H1 (cell line): ENCODE data around the gene AGBL1. TPM values are rescaled to one million over a fixed set of nuclear protein-coding genes. Genes with fewer than 3 reads are reported as not detected.

ENCODE experiments used
- CTCF ChIA-PET: fragments of 300-600 bp; sonication (Branson Sonifier 250); formaldehyde crosslinking; loops from one replicate; lab custom pipeline; 2021; ENCODE audit not compliant: partially characterized antibody; lab: Charles Lee
- POLR2A ChIA-PET: fragments of 300-600 bp; sonication (Branson Sonifier 250); formaldehyde crosslinking; loops from one replicate; lab custom pipeline; 2021; ENCODE audit warnings: inconsistent platforms; ENCODE audit not compliant: partially characterized antibody; lab: Charles Lee
- DNase-seq, 2 experiments: peaks; one replicate each; pipeline versions ENCODE4 v3.0.0 to v3.0.0-alpha.2; 2010 to 2022; ENCODE audit warnings: low spot score in 2 of 2, low read depth in 1 of 2, mixed read lengths in 1 of 2
- FAIRE-seq: peaks from 2 replicates; lab custom pipeline; 2011; peaks lifted over from hg19 to GRCh38; lab: Jason Lieb, UNC
- H2AFZ ChIP-seq: 2 replicates; pipeline ENCODE4 v1.8.1; 2012; ENCODE audit warnings: low read length, inconsistent platforms
- H2AK5ac ChIP-seq: 2 replicates; pipeline ENCODE4 v1.6.1; 2013; ENCODE audit warnings: low read depth, low read length
- H2BK120ac ChIP-seq: replicated peaks from 2 replicates; pipeline ENCODE3; 2013; ENCODE audit warnings: low read depth, low read length, inconsistent platforms
- H2BK12ac ChIP-seq: 2 replicates; pipeline ENCODE4 v1.6.1; 2013; ENCODE audit warnings: low read depth, low read length
- H2BK15ac ChIP-seq: 2 replicates; pipeline ENCODE4 v1.6.1; 2013; ENCODE audit warnings: low read length
- H2BK20ac ChIP-seq: 2 replicates; pipeline ENCODE4 v1.6.1; 2013; ENCODE audit warnings: low read length
- H2BK5ac ChIP-seq: 2 replicates; pipeline ENCODE4 v1.6.1; 2013; ENCODE audit warnings: low read depth, low read length
- H3K14ac ChIP-seq: 2 replicates; pipeline ENCODE4 v1.6.1; 2013; ENCODE audit warnings: inconsistent platforms; ENCODE audit not compliant: insufficient read length
- H3K18ac ChIP-seq: 2 replicates; pipeline ENCODE4 v1.6.1; 2013; ENCODE audit warnings: low read length; ENCODE audit errors: extremely low read depth
- H3K23ac ChIP-seq: 2 replicates; pipeline ENCODE4 v1.6.1; 2013; ENCODE audit warnings: inconsistent platforms; ENCODE audit not compliant: insufficient read length
- H3K23me2 ChIP-seq: 2 replicates; pipeline ENCODE4 v1.6.1; 2013; ENCODE audit warnings: low read depth, low read length
- H3K27ac ChIP-seq: 2 replicates; pipeline ENCODE4 v1.6.1; 2011; ENCODE audit warnings: low read depth, low read length, inconsistent platforms
- H3K27me3 ChIP-seq, 4 experiments: replicated peaks in 1 of 4; 1 replicate in 1 of 4; 2 replicates in 3 of 4; pipeline versions ENCODE4 v1.6.1 to v1.8.1; 2011 to 2013; ENCODE audit warnings: low read length in 3 of 4, mild to moderate bottlenecking in 3 of 4, inconsistent platforms in 2 of 4, mixed read lengths in 2 of 4, moderate library complexity in 1 of 4; ENCODE audit not compliant: control insufficient read depth in 3 of 4, insufficient read depth in 3 of 4; ENCODE audit errors: extremely low read depth in 1 of 4
- H3K36me3 ChIP-seq, 4 experiments: 2 replicates each; pipeline versions ENCODE4 v1.6.1 to v1.8.1; 2011 to 2013; ENCODE audit warnings: mild to moderate bottlenecking in 4 of 4, low read length in 3 of 4, moderate library complexity in 2 of 4, control low read depth in 1 of 4, inconsistent platforms in 1 of 4; ENCODE audit not compliant: insufficient read depth in 4 of 4, control insufficient read depth in 2 of 4
- H3K4ac ChIP-seq: replicated peaks from 2 replicates; pipeline ENCODE3; 2013; ENCODE audit warnings: low read length, low read depth, mixed read lengths, inconsistent platforms; ENCODE audit not compliant: insufficient read length
- H3K4me1 ChIP-seq, 4 experiments: replicated peaks in 1 of 4; 1 replicate in 1 of 4; 2 replicates in 3 of 4; pipeline versions ENCODE4 v1.6.1 to v1.8.1; 2011 to 2013; ENCODE audit warnings: low read length in 3 of 4, inconsistent platforms in 2 of 4, mixed read lengths in 1 of 4; ENCODE audit not compliant: insufficient read depth in 4 of 4, control insufficient read depth in 3 of 4
- H3K4me2 ChIP-seq, 2 experiments: 2 replicates each; pipeline versions ENCODE4 v1.6.1 to v1.8.1; 2011 to 2013; ENCODE audit warnings: low read depth in 2 of 2, low read length in 2 of 2, control low read depth in 1 of 2, inconsistent platforms in 1 of 2, mild to moderate bottlenecking in 1 of 2; ENCODE audit not compliant: insufficient read depth in 1 of 2
- H3K4me3 ChIP-seq, 4 experiments: fragments of 200-600, 300-600 bp in 1 of 4; sonication (generic), shearing (Covaris generic), sonication (Bioruptor Twin) in 1 of 4; 2 replicates each; pipeline versions ENCODE4 v1.5.1 to v1.8.1; 2011 to 2016; ENCODE audit warnings: low read length in 4 of 4, low read depth in 3 of 4, control low read depth in 2 of 4, inconsistent platforms in 2 of 4, mild to moderate bottlenecking in 2 of 4, mixed read lengths in 1 of 4, moderate library complexity in 1 of 4; ENCODE audit not compliant: insufficient read depth in 2 of 4; ENCODE audit errors: extremely low read depth in 1 of 4
- H3K56ac ChIP-seq: replicated peaks from 2 replicates; pipeline ENCODE3; 2013; ENCODE audit warnings: low read depth, mild to moderate bottlenecking, mixed read lengths, low read length, inconsistent platforms; ENCODE audit not compliant: insufficient read length
- H3K79me1 ChIP-seq: 2 replicates; pipeline ENCODE4 v1.6.1; 2013; ENCODE audit warnings: low read depth, low read length, control low read depth
- H3K79me2 ChIP-seq, 2 experiments: 2 replicates each; pipeline versions ENCODE4 v1.6.1 to v1.8.1; 2012 to 2013; ENCODE audit warnings: low read length in 2 of 2, mild to moderate bottlenecking in 2 of 2, inconsistent platforms in 1 of 2; ENCODE audit not compliant: insufficient read depth in 2 of 2, control insufficient read depth in 1 of 2
- H3K9ac ChIP-seq, 4 experiments: replicated peaks in 1 of 4; 1 replicate in 1 of 4; 2 replicates in 3 of 4; pipeline versions ENCODE4 v1.6.1 to v1.8.1; 2011 to 2013; ENCODE audit warnings: low read depth in 3 of 4, low read length in 3 of 4, control low read depth in 2 of 4, mild to moderate bottlenecking in 2 of 4, moderate library complexity in 2 of 4, inconsistent platforms in 1 of 4; ENCODE audit errors: extremely low read depth in 1 of 4
- H3K9me3 ChIP-seq, 2 experiments: 2 replicates each; pipeline versions ENCODE4 v1.6.1 to v1.8.1; 2012 to 2013; ENCODE audit warnings: mild to moderate bottlenecking in 2 of 2, moderate library complexity in 2 of 2, control low read depth in 1 of 2, inconsistent platforms in 1 of 2, low read depth in 1 of 2, low read length in 1 of 2, mixed read lengths in 1 of 2; ENCODE audit not compliant: insufficient read depth in 2 of 2
- H4K20me1 ChIP-seq, 2 experiments: replicated peaks in 1 of 2; 2 replicates each; pipeline versions ENCODE3 to v1.8.1; 2011 to 2013; ENCODE audit warnings: inconsistent platforms in 2 of 2, low read length in 2 of 2, mild to moderate bottlenecking in 1 of 2; ENCODE audit not compliant: insufficient read depth in 2 of 2, control insufficient read depth in 1 of 2
- H4K5ac ChIP-seq: 2 replicates; pipeline ENCODE4 v1.6.1; 2013; ENCODE audit warnings: low read length, low read depth, mixed read lengths, inconsistent platforms; ENCODE audit not compliant: insufficient read length
- H4K8ac ChIP-seq: 2 replicates; pipeline ENCODE4 v1.8.0; 2013; ENCODE audit warnings: mild to moderate bottlenecking, moderate library complexity, low read length, inconsistent platforms; ENCODE audit not compliant: insufficient read depth; ENCODE audit errors: extremely low read depth
- H4K91ac ChIP-seq: replicated peaks from 2 replicates; pipeline ENCODE3; 2013; ENCODE audit warnings: low read length, mixed read lengths, inconsistent platforms; ENCODE audit not compliant: insufficient read length
- BRCA1 ChIP-seq: IDR thresholded peaks from 2 replicates; pipeline ENCODE4 v1.6.1; 2012; ENCODE audit warnings: low read depth, low read length, improper control_type of control experiment
- JUND ChIP-seq: IDR thresholded peaks from 2 replicates; pipeline ENCODE4 v1.6.1; 2011; ENCODE audit warnings: mild to moderate bottlenecking, improper control_type of control experiment, low read length
- MAFK ChIP-seq: IDR thresholded peaks from 2 replicates; pipeline ENCODE4 v1.6.1; 2012; ENCODE audit warnings: low read depth, mild to moderate bottlenecking, improper control_type of control experiment, low read length
- SAP30 ChIP-seq: fragments of 300-600 bp; sonication (generic); IDR thresholded peaks from 2 replicates; pipeline ENCODE4 v1.7.1; 2012; ENCODE audit warnings: low read length, moderate library complexity, mild to moderate bottlenecking, inconsistent platforms; ENCODE audit not compliant: insufficient read depth, insufficient replicate concordance
- SIN3A ChIP-seq, 2 experiments: IDR thresholded peaks in 1 of 2; conservative IDR thresholded peaks in 1 of 2; 2 replicates each; pipeline ENCODE4 v1.6.1; 2011 to 2012; ENCODE audit warnings: low read length in 2 of 2, improper control_type of control experiment in 1 of 2, low read depth in 1 of 2, mild to moderate bottlenecking in 1 of 2
- SIRT6 ChIP-seq: IDR thresholded peaks from one replicate; pipeline ENCODE4 v1.7.1; 2012; ENCODE audit warnings: low read length, inconsistent platforms
- SIX5 ChIP-seq: IDR thresholded peaks from 2 replicates; pipeline ENCODE4 v1.6.1; 2011; ENCODE audit warnings: mild to moderate bottlenecking, low read depth, low read length
- TCF12 ChIP-seq: IDR thresholded peaks from 2 replicates; pipeline ENCODE4 v1.6.1; 2011; ENCODE audit warnings: low read depth, mild to moderate bottlenecking, low read length
- ZNF274 ChIP-seq: IDR thresholded peaks from 2 replicates; pipeline ENCODE4 v1.7.0; 2012; ENCODE audit warnings: low read length, borderline replicate concordance; ENCODE audit errors: extremely low read depth
- WGBS, 2 experiments: shearing (Covaris generic) in 1 of 2; methylation state at CpG; one replicate each; pipeline versions ENCODE4 v1.1.6 to v1.1.7; 2013 to 2015; ENCODE audit warnings: low lambda C conversion rate in 2 of 2, mixed read lengths in 2 of 2, inconsistent platforms in 1 of 2, low coverage in 1 of 2, missing lambda C conversion rate in 1 of 2; ENCODE audit not compliant: insufficient replicate concordance in 2 of 2, insufficient coverage in 1 of 2, insufficient read length in 1 of 2; ENCODE audit errors: extremely low coverage in 1 of 2, missing lambda C conversion rate in 1 of 2; 5-methylcytosine and 5-hydroxymethylcytosine counted together
- polyA plus RNA-seq, 7 experiments: library from polyadenylated mRNA; depleted of rRNA in 3 of 7; stranded (reverse) in 5 of 7; unstranded in 2 of 7; fragments of >200 nt in 5 of 7; fragments of 200-250 nt in 2 of 7; gene quantifications; 1 replicate in 5 of 7; 2 replicates in 1 of 7; 4 replicates in 1 of 7; pipeline versions ENCODE4 v1.2.1 to v1.2.3, GENCODE V29; 2011 to 2013; ENCODE audit warnings: missing spikeins in 2 of 7, mixed read lengths in 2 of 7
- total RNA-seq: library from RNA; stranded (reverse); fragmentation: NEBNext Ultra II Directional; extraction: Animal tissue kit (Norgen Biotek cat#: 25700); gene quantifications from 2 replicates; pipeline ENCODE4 v1.2.1, GENCODE V29; 2021
- TF ChIP-seq, protein P1 (sequence below): IDR thresholded peaks from 2 replicates; pipeline ENCODE4 v1.6.1; 2012; ENCODE audit warnings: low read length, inconsistent platforms
- TF ChIP-seq, protein P2 (sequence below): IDR thresholded peaks from 2 replicates; pipeline ENCODE4 v1.6.1; 2012; ENCODE audit warnings: inconsistent platforms

The AGBL1 gene
- total and polyA plus RNA-seq, 2 of the 8 experiments (the other 6 are each of a cell fraction or from before 2014, with no cell fraction given), result not detected

DNA sequence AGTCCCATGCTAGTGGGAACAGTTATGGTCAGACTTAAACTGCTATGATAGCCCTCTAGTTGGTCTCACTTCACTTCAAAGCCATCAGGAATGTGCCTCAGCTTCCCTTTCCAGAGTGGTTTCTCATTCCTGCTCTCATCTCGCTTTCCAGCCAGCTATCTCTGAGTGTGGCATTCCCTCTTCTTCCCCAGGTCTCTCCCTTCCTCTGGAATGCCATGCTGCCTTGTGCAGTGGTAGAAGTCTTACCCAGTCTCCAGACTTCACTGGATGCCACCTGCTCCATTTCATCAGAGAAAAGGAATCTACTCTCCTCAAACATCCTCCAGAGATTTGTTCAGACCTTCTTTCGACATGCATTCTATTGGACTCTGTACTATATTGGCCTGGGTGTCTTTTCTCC is 83.0 kb downstream of the AGBL1 start:
- Histone ChIP-seq H4K8ac (no peak overlapping the region), H2BK15ac (no peak overlapping the region), H3K23me2 (no peaks in the 10 kb centered on the region), H4K20me1 (no peaks in the 10 kb centered on the region), H3K79me1 (no peaks in the 10 kb centered on the region), H2BK20ac (peak overlapping the region; percentile 44; the same call in 1 of the 2 replicates), H2AFZ (no peak overlapping the region), H3K9me3 (no peaks in the 10 kb centered on the region), H3K27me3 (no peaks in the 10 kb centered on the region), H4K5ac (no peak overlapping the region), H2BK120ac (no peak overlapping the region), H2AK5ac (0 out of 2 replicates have a peak overlapping the region, but pooled peaks have one; percentile 42), H3K4me1 (peaks cover 0 to 4% (median 0%) of the 10 kb centered on the region in 4 experiments; a peak in 1 of 7 replicates), H2BK12ac (peak overlapping the region; percentile 52; the same call in 1 of the 2 replicates), H3K27ac (no peak overlapping the region), H3K4ac (no peak overlapping the region), H3K14ac (no peak overlapping the region), H3K9ac (no peak overlapping the region), H3K4me3 (no peak overlapping the region), H3K79me2 (no peaks in the 10 kb centered on the region), H3K56ac (no peak overlapping the region)
- ChIA-PET CTCF (interaction anchor here (1.0 to 1.6 kb wide), 2 partner anchors 27 to 49 kb away, joined by 4 read pairs; no protein-coding TSS in a partner anchor), POLR2A (no interaction called here)
- WGBS, 2 experiments, result 79% methylated on average over 2 of the region's 2 CpGs; no CpG with 5 or more reads in 1 of the 2 experiments
- FAIRE-seq, result no peak
- TF ChIP-seq SIX5, result no peak
- no peak for TF ChIP-seq BRCA1
- TF ChIP-seq SAP30, result no peak
- TF ChIP-seq MAFK, result no peak
- TF ChIP-seq, protein P1, sequence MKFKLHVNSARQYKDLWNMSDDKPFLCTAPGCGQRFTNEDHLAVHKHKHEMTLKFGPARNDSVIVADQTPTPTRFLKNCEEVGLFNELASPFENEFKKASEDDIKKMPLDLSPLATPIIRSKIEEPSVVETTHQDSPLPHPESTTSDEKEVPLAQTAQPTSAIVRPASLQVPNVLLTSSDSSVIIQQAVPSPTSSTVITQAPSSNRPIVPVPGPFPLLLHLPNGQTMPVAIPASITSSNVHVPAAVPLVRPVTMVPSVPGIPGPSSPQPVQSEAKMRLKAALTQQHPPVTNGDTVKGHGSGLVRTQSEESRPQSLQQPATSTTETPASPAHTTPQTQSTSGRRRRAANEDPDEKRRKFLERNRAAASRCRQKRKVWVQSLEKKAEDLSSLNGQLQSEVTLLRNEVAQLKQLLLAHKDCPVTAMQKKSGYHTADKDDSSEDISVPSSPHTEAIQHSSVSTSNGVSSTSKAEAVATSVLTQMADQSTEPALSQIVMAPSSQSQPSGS, result no peak
- TF ChIP-seq, protein P2, sequence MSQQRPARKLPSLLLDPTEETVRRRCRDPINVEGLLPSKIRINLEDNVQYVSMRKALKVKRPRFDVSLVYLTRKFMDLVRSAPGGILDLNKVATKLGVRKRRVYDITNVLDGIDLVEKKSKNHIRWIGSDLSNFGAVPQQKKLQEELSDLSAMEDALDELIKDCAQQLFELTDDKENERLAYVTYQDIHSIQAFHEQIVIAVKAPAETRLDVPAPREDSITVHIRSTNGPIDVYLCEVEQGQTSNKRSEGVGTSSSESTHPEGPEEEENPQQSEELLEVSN, result no peak
- TF ChIP-seq ZNF274, result no peak
- no peak for TF ChIP-seq TCF12
- TF ChIP-seq SIRT6, result no peak
- no peak for TF ChIP-seq JUND
- no peak for TF ChIP-seq SIN3A (conservative IDR thresholded peaks at IDR 0.05 in 1 of 2, IDR thresholded peaks at IDR 0.05 in 1 of 2; ENCODE audit: low read depth in 1 of 2, low read length in 2 of 2)
- TF ChIP-seq, all 59 proteins: peak for 0
- H3K23ac ChIP-seq, result no peak overlapping the region
- no peak overlapping the region for H3K4me2 ChIP-seq
- H3K18ac ChIP-seq, result no peak overlapping the region
- H3K36me3 ChIP-seq, result no peaks in the 10 kb centered on the region
- H4K91ac ChIP-seq, result no peak overlapping the region
- DNase-seq, result no peak
- no peak overlapping the region for H2BK5ac ChIP-seq
